ENCODE measurements around the gene CTNND2. TPM values are rescaled to one million over a fixed set of nuclear protein-coding genes. Genes with fewer than 3 reads are reported as not detected.

Gene CTNND2
- total RNA-seq, 1 experiment from 2014 or later = 7.0 TPM

GRCh38 chr5:11171236-11171635, 733.0 kb downstream of the CTNND2 start:
- no peak for DNase-seq
- H3K4me3 Mint-ChIP-seq = no peak overlapping the region
- H3K79me1 ChIP-seq (ENCODE audit: insufficient read depth, low read depth, low read length, poor library complexity, severe bottlenecking) = no peaks in the 10 kb centered on the region
- no peak overlapping the region for H3K18ac ChIP-seq (ENCODE audit: insufficient read length, low read depth, low read length)
- no CpG with 5 or more reads among the region's 1 CpG for WGBS (ENCODE audit: extremely low coverage, insufficient read length, low lambda C conversion rate)
- H2BK20ac ChIP-seq (ENCODE audit: low read depth, low read length, poor library complexity, severe bottlenecking) = no peak overlapping the region
- no peak overlapping the region for H2BK15ac ChIP-seq (ENCODE audit: low read depth, low read length)
- TF ChIP-seq, protein P1, sequence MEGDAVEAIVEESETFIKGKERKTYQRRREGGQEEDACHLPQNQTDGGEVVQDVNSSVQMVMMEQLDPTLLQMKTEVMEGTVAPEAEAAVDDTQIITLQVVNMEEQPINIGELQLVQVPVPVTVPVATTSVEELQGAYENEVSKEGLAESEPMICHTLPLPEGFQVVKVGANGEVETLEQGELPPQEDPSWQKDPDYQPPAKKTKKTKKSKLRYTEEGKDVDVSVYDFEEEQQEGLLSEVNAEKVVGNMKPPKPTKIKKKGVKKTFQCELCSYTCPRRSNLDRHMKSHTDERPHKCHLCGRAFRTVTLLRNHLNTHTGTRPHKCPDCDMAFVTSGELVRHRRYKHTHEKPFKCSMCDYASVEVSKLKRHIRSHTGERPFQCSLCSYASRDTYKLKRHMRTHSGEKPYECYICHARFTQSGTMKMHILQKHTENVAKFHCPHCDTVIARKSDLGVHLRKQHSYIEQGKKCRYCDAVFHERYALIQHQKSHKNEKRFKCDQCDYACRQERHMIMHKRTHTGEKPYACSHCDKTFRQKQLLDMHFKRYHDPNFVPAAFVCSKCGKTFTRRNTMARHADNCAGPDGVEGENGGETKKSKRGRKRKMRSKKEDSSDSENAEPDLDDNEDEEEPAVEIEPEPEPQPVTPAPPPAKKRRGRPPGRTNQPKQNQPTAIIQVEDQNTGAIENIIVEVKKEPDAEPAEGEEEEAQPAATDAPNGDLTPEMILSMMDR (conservative IDR thresholded peaks at IDR 0.05) = no peak
- no peak overlapping the region for H3K27ac ChIP-seq (ENCODE audit: insufficient read length, low read depth, low read length)
- no peak overlapping the region for H3K9ac ChIP-seq (ENCODE audit: extremely low read depth, insufficient read length, low read length)
- no peaks in the 10 kb centered on the region; the same call in 1 of the 2 replicates for H3K4me1 ChIP-seq (ENCODE audit: insufficient read depth, low read length)
- H2AK5ac ChIP-seq (ENCODE audit: insufficient read length, low read length) = no peak overlapping the region
- H3K9me3 Mint-ChIP-seq = no peaks in the 10 kb centered on the region
- no peak overlapping the region for H3K23ac ChIP-seq (ENCODE audit: insufficient read length, low read depth, low read length)
- no peak overlapping the region for H4K91ac ChIP-seq (ENCODE audit: insufficient read length, low read depth, low read length)
- H3K4ac ChIP-seq (ENCODE audit: low read depth, low read length) = no peak overlapping the region
- no peaks in the 10 kb centered on the region for H4K20me1 ChIP-seq (ENCODE audit: control insufficient read depth, insufficient read depth, insufficient read length)
- H3K56ac ChIP-seq (ENCODE audit: insufficient read length, low read depth, low read length) = no peak overlapping the region
- H3K27me3 ChIP-seq (ENCODE audit: insufficient read depth, low read length) = no peaks in the 10 kb centered on the region
- no peaks in the 10 kb centered on the region for H3K36me3 Mint-ChIP-seq (ENCODE audit: insufficient read depth in 1 of 3, low read depth in 3 of 3)
- no peaks in the 10 kb centered on the region for H3K23me2 ChIP-seq (ENCODE audit: insufficient read length, low read depth, low read length, poor library complexity, severe bottlenecking)
- H4K8ac ChIP-seq (replicated peaks; ENCODE audit: insufficient read length, low read depth, low read length) = no peak overlapping the region
- H3K79me2 ChIP-seq (ENCODE audit: insufficient read depth, low read length) = no peaks in the 10 kb centered on the region
- H3K9me3 ChIP-seq (ENCODE audit: control insufficient read depth, low read depth, low read length) = no peaks in the 10 kb centered on the region
- H3K27ac Mint-ChIP-seq = no peak overlapping the region
- no peak overlapping the region for H2BK12ac ChIP-seq (ENCODE audit: insufficient read length, low read depth, low read length)
- H3K4me1 Mint-ChIP-seq = peaks cover 7 to 12% of the 10 kb centered on the region in 2 experiments; a peak in 1 of 4 replicates
- no peak overlapping the region for H3T11ph ChIP-seq (ENCODE audit: low read length)
- H3K4me2 ChIP-seq (ENCODE audit: insufficient read depth, insufficient read length, low read length) = no peak overlapping the region
- no peak overlapping the region for H2AFZ ChIP-seq (ENCODE audit: low read length)
- H4K5ac ChIP-seq (ENCODE audit: insufficient read length, low read depth, low read length) = no peak overlapping the region
- H2BK5ac ChIP-seq (ENCODE audit: insufficient read length, low read length) = no peak overlapping the region
- H2BK120ac ChIP-seq (ENCODE audit: low read depth, low read length, poor library complexity, severe bottlenecking) = no peak overlapping the region
- H3K27me3 Mint-ChIP-seq (ENCODE audit: low read depth) = no peaks in the 10 kb centered on the region
- no peak overlapping the region for H3K14ac ChIP-seq (ENCODE audit: insufficient read depth, low read length)
